OCI-LY3 (cell line): ENCODE data around the gene ELK1.

ENCODE experiments used
- EZH2phosphoT487 ChIP-seq: fragments of 200-600 bp; shearing (Covaris generic); IDR thresholded peaks from 2 replicates; pipeline ENCODE4 v1.6.1; 2018; ENCODE audit warnings: antibody characterized with exemption, mixed run types, low read depth
- TF ChIP-seq, protein P1 (sequence below): fragments of 200-600, 300-600 bp; sonication (generic); IDR thresholded peaks from 2 replicates; pipeline ENCODE4 v1.5.1; 2014; ENCODE audit warnings: antibody characterized with exemption, low read length, low read depth

DNA sequence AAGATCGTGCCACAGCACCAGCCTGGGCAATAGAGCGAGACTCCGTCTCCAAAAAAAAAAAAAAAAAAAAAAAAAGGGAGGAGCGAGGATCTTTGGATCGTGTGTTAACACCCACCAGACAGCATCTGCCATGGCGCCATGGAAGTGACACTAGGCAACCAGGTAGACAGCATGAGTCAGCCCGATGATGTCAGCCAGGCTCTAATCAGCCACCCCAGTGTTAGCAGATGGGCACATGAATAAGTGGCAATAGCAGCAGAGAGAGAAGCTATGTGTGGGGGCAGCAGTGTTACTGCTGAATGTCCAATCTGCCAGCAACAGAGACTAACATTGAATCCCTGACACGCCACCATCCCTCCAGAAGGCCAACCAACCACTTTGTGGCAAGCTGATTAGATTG, 37.3 kb downstream of the ELK1 start:
- TF ChIP-seq, protein P1, sequence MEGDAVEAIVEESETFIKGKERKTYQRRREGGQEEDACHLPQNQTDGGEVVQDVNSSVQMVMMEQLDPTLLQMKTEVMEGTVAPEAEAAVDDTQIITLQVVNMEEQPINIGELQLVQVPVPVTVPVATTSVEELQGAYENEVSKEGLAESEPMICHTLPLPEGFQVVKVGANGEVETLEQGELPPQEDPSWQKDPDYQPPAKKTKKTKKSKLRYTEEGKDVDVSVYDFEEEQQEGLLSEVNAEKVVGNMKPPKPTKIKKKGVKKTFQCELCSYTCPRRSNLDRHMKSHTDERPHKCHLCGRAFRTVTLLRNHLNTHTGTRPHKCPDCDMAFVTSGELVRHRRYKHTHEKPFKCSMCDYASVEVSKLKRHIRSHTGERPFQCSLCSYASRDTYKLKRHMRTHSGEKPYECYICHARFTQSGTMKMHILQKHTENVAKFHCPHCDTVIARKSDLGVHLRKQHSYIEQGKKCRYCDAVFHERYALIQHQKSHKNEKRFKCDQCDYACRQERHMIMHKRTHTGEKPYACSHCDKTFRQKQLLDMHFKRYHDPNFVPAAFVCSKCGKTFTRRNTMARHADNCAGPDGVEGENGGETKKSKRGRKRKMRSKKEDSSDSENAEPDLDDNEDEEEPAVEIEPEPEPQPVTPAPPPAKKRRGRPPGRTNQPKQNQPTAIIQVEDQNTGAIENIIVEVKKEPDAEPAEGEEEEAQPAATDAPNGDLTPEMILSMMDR: no peak
- no peak for TF ChIP-seq EZH2phosphoT487
